Activated CD8-positive, alpha-beta memory T cell treated with anti-CD3 and anti-CD28 coated beads for 4 hours (primary cell): ENCODE data around the gene BAIAP2.

Source experiments
- DNase-seq, 2 donors: peaks; one replicate each; pipeline ENCODE4 v3.0.0-alpha.2; 2020; ENCODE audit warnings: low read depth in 2 of 2

The BAIAP2 gene

GRCh38 chr17:81159611-81160265, 124.8 kb downstream of the BAIAP2 start:
- DNase-seq, result no peak

DNA sequence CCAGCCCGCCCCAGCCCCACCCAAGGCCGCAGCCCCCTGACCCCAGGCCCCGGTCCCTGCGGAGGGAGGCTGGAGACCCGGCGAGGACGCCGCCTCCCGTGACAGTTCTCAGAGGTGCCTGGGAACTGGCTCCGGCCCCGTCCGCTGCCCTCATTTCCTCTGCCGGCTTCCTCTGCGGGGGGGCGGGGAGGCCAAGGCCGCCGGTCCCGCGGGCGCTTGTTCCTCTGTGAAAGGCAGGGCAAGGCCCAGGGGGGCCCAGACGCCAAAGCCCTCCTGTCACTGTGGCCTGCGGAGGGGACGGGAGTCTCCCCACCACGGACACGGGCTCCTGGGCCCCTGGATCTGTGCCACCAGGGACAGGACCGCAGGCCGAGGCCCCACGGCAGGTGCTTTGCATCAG, 125.4 kb downstream of the BAIAP2 start:
- DNase-seq, result no peak

- no peak for DNase-seq
Measured at GRCh38 chr17:81160747-81161453, 125.9 kb downstream of the BAIAP2 start.

GRCh38 chr17:81161536-81161935, 126.6 kb downstream of the BAIAP2 start:
- no peak for DNase-seq

GRCh38 chr17:81161972-81162371, 127.0 kb downstream of the BAIAP2 start:
- no peak for DNase-seq

DNA sequence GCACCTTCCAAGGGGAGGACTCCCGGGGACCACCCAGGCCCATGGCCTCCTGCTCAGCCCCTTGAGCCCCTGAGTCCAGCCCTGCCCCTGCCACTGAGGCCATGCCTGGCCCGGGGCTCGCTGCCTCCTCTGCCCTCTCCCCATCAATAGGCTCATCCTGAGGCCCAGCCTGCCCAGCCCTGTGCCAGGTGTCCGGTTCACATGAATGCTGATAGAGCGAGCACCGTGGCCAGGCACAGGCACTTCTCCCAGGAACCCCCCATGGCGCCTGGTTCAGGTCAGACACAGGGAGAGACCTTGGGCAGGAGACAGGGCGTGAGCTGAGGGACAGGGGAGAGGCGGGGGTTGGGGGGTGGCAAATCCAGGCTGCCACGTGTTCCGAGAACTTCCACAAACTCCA, 127.5 kb downstream of the BAIAP2 start:
- DNase-seq, result no peak

DNA sequence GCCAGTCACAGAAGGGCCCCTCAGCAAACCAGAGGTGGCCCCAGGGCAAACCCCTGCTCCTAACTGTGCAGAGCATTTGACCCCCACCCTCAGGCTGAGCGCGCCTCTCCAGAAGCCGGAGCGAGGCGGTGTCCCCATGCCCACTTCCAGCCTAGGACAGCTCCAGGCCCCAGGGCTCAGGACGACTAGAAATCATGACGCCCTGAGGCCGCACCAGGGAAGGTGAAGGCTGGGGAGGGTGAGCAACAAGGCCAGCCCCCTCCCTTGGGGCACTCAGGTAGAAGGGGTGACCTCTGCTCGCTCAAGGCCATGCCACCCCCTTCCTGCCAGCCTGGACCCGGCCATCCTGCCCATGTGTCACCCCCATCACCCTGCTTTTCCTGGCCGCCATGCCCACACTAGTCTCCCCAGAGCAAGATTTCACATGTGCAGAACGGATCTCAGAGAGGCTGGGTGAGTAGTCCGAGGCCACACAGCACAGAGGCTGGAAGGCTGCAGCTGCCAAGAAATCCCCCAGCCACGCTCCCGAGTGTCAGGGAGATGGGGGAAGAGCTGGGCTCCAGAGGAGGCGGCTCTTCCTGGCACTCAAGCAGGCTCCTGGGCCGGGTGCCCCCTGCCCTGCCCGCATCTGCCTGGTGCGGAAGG, 128.2 kb downstream of the BAIAP2 start:
- DNase-seq, result no peak

- no peak for DNase-seq
Measured at GRCh38 chr17:81163703-81164370, 128.9 kb downstream of the BAIAP2 start.

DNA sequence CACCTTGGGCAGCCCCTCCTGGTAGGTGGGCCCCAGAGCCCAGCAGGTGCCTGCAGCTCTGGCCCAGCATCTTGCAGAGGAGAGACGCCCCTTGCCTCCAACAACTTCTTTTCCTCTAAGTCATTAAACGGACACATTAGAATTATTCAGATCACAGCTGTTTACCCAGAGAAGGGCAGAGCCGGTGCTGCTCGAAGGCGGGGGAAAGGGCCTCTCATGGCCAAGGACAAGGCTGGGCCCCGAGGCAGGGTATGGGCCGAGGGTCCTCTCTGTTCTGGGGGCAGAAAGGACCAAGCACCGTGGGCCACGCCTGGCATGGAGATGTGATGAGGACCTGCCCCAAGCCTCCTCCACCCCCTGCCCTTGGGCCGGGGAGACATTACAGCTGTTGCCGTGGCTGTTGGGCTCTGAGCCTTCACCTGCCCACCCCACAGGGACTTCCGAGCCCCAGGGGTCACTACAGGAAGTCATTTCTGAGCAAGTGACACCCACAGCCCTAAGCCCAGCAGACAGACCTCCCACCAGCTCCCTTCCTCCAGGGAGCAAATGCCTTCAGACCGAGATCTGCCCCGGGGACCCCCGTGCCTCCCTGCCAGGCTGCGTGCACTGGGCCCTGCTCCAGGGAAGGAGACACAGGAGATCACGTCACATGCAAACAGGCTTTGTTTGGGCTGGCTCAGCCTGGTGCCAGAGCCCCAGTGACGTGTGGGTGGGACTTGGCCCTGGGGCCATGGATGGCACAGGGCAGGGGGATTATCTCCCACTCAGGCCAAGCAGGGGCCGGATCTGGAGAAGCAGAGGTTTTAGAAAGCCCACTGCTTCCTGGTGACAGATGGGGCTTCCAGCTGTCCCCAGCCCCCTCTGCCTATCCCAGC, 129.7 kb downstream of the BAIAP2 start:
- DNase-seq, result no peak

DNA sequence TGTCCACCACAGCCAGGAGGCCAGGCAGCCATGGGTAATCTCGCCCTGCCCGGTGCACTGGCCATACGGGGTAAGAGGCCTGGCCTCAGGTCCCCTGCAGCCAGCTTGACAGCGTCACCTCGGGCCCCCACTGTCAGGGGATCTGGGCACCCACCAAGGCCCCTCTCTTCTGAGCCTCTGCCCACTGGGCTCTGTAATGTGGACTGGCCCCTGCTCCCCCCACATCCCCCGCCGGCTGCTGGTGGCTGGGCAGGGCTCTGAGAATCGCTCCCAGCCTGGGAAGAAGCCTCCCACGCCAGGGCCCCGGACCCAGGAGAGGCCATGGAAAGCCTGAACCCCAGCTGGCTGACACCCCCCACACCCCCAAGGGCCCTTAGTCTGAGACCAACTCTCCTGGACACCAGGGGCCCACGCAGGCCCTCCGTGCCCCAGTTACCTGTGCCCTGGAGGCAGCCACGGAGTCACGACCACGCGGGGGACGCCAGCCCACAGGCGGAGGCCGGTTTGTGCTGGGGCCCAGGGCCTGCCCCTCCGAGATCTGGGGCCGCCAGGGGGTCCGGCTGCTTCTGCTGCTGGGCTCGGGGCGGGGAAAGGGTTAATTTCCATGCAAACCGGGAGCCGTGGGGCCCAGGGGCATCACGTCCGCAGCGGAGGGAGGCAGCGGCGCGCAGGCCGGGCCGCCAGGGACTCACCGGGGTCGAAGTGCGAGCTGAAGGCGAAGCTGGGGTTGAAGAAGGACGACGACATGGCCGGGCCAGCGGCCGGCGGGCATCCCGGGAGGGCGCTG, 130.5 kb downstream of the BAIAP2 start, which contains the start of gene PVALEF:
TSS of gene PVALEF (plus strand) at position 262 of the 787 bp plus-strand sequence. CDS start 15,720 bp downstream, outside the sequence.
- no peak for DNase-seq

- DNase-seq, result no peak
Measured at GRCh38 chr17:81166033-81166492, 131.1 kb downstream of the BAIAP2 start, which contains the start of gene AATK. TSS of gene AATK (minus strand) at chr17:81166221. CDS start at chr17:81165992, 229 bp downstream.
